Pulmonary artery endothelial cell (primary cell): ENCODE measurements around the gene NHS. TPM values are rescaled to one million over a fixed set of nuclear protein-coding genes. Genes with fewer than 3 reads are reported as not detected.
"Not testable (repeated sequence)": the region's sequence is repeated elsewhere in the genome, so short reads cannot be mapped to it uniquely, and the experiment has no call there.

Experiments
- DNase-seq: peaks from one replicate; pipeline ENCODE4 v3.0.0-alpha.2; 2011; ENCODE audit warnings: low read depth, low spot score
- total RNA-seq: library from RNA; depleted of rRNA; stranded (reverse); fragments of >200 nt; gene quantifications from 2 replicates; pipeline ENCODE4 v1.2.3, GENCODE V29; 2014

The NHS gene
- total RNA-seq, 1 donor from 2014 or later, result 0.07 TPM

DNA sequence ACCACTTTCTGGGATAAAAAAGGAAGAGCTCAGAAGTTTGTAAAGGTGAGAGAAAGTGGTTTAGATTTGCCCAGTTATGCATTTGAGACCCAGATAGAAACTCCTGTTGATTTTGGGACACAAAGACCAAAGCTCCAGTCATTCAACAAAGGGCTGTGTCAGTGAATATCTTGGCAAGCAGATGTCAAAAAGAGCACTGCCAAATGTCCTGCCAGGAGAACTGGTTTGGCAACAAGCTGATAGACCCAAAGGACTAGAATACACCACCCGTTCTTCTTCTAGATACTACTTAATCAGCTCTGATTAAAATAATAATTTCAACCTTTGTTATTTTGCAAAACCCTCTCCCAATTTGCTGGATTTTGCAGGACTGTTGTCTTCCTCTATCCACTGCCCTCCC, 121.4 kb downstream of the NHS start:
- no peak for DNase-seq

DNA sequence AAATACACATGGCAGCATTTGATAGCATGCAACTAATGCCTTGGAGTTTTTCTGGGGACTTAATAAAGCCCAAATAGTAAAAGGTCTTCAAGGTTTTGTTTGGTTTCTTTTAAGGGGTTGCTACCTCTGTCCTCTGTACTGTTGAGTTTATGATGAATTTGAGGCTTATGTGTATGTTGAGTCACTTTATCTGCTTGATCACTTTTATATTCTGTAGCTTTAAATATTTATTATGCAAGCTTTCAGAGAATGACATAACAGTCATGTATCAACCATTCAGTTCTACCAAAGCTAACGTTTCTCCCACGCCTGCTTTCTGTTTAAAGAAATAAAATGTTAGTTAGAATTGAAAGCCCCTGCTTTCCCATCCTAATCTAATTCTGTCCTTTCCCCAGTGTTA, 122.2 kb downstream of the NHS start:
- no peak for DNase-seq

DNA sequence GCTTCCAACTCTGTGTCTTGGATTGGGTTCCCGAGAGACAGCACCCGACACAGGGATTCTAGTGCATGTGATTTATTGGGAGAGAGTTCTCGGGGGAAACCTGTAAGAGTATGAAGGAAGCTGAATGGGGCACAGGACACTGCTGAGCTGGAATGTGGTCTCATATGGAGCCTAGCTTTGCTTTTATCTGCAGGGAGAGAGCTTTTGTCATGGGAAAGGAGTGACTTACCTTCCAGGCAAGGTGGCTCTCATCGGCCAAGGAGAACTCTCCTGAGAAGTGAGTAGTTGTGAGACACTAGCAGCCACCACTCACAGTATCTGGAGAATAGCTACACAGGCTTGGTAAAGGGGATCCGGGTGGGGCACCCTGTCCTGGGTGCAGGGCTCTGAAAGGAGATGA, 124.5 kb downstream of the NHS start:
- no peak for DNase-seq

DNA sequence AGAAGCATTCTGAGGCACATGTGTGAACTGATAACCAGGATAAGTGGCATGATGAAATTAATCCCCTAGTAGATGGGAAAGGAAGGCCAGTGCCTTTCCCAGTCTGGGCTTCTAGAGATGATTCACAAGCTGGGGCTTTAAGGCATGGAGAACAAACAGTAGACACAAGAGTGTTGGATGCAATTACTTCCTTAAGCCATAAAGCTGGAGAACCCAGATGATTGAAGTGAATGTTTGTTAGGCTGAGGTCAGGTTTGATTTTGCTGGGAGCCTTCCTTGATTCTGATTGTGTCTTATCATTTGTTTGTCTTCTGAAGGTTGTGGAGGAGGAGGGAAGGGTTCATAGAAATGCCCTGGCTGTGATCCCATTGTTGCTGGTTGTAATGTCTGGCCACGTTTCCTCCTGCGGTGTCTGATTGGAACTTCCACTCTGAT, 125.2 kb downstream of the NHS start:
- DNase-seq, result no peak

DNA sequence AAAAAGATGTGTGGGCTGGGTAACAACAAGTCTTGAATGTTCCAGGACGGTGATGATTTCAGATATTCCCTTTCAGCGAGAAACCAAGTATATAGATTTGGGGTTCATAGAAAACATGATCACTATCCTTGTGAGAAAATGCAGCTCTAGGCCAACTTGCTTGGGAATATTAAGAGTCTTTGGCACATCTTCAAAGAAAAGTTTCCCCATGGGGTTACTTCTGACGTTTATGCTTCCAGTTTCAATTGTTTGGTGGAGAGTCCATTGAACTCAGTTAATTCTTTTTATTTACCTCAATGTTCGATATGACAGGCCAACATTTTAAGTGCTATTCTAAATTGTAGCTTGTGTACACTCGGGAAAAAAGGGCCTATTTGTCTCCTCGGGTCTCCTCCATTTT, 126.7 kb downstream of the NHS start:
- DNase-seq, result no peak

DNA sequence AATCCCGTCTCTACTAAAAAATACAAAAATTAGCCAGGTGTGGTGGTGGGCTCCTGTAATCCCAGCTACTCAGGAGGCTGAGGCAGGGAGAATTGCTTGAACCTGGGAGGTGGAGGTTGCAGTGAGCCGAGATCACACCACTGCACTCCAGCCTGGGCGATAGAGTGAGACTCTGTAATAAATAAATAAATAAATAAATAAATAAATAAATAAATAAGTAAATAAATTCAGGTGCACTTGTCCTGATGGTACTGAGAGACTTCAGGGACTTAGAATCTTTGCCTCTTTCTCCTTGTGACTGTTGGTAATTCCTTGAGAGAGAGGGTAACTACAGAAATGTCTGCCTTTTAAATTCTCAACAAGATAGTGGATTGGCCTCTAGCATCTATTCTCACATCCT, 131.4 kb downstream of the NHS start:
- DNase-seq, result not testable (repeated sequence)

DNA sequence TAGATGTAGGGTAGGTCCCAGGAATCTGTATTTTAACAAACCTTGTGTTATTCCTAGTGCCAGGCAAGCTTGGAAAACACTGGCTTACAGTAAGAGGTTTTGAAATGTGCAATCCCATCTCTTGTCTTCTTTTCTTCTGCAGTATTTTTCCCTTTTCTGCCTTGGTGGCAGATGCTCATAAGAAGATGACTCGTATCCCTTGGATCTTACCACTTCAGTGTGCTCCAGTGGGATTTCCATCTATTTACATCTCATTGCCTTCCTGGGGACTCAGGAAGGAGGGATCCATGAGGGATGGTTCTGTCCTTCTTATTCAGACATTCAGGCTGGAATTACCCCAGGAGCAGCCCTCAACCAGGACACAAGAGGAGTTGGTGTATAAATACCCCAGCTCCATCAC, 136.6 kb downstream of the NHS start:
- DNase-seq, result no peak

DNA sequence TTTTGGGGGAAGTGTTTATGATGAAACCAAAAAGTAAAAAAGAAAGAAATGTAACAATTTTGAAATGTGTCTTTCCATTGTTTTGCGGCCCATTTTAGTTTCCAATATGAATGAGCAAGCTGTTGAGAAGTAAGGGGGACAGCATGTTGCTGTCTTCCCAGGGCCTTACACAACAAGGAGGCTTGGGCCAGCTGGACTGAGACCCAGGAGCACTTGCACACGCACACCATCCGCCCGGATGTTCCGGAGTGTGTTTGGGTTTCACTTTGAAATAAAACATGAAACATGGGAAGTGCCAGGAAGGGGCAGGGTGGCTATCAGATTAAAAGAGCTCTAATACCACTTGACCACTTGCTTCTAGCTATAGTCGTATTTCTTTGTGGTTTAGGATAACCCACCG, 144.4 kb downstream of the NHS start:
- DNase-seq, result no peak

DNA sequence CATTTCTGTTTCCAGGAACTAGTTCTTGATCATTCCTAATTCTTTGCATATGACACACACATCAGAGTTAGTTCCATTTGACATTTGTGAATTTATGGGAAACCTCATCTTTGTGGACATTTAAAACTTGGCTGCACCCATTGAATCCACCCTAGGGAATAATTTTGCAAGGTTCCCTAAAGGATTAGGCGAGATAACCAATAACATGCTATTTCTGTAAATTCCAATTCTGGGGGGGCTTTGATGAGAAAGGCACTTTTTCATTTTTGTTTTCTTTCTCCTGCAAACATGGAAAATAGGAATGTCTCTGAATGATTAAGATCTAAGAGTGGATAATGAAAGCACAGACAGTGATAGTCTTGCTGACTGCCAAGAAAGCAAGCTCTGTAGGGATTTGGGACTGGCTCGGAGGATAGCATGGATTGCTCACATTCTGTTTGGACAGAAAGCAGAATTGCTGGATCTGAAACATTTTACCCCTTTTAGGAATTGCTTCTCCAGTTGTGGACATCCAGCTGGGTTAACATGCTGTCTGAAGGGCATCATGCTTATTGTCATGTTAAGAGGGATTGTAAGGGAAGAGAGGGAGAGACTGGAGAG, 145.1 kb downstream of the NHS start:
- no peak for DNase-seq

DNA sequence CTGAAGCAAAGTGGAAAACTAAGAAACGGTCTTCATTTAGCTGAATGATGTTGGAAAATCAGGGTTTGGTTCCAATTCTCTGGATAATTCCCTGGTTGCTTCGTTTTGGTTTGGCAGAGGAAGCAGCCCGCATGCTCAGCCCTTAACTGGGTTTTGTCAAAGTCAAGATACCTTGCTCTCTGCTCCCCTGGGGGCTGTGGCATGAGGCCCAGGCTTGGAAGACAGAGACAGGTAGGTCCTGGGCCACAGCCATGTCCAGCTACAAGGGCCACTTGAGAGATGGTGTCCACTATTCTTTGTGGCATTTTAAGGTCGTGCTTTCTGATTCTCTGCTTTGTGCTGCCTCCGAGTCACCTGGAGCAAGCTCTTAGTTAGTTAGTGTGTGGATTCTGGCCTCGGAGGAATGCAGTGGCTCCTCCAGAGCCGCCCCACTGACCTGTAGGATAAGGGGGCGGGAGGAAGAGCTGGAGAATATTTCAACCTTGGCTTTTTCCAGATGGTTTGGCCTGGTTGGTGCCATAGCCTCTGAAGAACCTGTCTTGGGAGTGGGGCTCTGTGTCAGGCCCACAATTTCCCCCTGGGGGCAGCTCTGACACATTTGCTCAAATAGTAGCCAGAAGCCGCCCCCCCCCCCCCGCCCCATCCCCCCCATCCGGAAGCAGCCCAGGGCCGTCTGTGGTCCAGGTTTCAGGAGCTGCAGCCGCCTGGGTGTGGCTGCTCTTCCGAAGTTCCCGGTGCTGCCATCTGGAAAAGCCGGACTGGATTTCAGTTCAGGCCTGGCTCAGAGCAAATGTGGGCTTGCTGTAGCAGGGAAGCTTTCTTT, 147.1 kb downstream of the NHS start:
- no peak for DNase-seq

DNA sequence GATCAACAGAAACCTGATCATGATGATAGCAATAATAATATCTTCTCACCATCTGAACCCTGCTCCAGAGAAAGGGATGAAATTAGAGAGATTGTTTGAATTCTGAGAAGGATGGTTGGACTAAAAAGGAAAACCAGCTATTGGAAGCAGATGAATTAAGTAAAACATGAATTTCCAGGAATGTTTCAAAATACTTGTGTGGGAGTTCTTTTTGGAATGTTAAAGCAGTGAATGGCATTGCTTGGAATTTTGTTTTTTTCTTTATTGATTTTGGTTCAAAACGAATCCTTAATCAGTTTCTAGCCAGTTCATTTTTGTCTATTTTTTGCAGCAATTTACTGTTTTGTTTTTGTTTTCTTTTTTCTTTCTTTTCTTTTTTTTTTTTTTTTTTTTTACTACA, 150.3 kb downstream of the NHS start:
- no peak for DNase-seq

DNA sequence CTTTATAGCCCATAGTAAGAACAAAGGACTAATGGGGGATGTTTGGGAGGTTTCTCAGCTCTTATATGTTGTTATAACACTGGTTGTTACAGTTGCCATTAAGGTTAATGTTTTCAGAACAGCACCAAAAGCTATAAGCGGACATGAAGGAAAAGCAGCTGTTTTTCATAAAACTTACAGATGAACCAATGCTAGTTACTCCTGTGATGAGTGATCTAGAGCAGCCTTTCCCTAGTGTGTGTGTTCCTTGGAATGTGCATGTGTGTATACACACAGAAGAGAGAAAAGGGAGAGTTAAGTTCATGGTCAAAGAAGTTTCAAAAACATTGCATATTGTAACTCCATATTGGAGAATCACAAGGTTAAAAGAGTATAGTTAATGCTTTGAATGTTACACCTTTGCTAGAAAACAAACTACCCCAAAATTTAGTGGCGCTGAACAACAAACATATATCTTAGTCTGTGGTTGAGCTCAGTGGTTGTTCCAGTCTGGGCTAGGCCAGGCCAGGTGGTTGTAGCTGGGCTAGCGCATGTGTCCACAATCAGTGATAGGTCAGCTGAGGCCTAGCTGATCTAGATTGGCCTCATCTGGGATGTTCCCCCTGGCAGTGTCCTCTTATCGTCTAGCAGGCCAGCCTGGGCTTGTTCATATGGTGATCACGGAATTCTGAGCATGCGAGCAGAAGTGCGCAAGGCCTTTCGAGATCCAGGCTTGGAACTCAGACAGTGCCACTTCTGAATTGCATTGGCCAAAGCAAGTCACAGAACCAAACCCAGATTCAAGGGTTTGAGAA, 151.0 kb downstream of the NHS start:
- no peak for DNase-seq

DNA sequence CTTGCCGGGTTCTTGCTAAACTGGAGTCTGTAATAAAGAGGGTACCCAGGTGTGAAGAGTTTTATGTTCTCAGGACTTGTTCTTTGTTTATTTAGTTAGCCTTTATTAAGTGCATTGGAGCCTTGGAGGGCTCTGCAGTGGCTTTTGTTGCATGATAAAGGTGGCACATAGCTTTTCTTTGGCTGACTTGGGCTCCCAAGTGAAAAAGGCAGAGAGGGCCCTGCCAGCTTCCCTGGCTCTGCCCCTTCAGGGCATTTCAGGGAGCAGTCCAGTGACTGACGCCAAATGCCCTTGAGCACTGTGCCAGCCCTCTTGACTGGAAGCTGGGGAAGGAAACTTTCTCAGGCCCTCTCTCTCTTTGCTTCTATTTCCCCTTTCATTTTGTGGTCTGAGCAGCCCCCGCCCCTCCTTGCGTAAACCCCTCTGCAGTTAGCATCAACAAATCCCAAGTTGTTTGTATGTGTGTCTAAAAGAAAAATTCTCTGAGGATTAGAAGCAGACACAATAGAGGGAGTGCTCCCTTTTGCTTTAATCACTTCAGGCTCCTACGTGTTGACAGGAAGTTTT, 152.2 kb downstream of the NHS start:
- DNase-seq, result no peak

DNA sequence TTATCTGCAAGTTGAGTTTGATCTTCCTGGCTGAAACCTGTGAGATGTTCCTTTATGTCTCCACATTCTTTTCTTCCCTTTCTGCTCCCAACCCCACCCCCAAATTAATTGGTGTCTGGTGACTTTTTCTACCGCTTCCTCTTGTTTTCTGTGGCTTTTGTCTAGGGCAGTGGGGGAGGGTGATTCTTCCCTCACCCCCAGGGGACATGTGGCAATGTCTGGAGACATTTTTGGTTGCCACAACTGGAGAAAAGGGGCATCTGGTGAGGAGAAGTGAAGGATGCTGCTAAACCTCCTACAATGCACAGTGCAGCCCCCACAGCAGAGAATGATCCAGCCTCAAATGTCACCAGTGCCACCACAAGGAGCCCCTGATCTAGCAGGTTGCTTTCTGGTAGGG, 152.9 kb downstream of the NHS start:
- no peak for DNase-seq

DNA sequence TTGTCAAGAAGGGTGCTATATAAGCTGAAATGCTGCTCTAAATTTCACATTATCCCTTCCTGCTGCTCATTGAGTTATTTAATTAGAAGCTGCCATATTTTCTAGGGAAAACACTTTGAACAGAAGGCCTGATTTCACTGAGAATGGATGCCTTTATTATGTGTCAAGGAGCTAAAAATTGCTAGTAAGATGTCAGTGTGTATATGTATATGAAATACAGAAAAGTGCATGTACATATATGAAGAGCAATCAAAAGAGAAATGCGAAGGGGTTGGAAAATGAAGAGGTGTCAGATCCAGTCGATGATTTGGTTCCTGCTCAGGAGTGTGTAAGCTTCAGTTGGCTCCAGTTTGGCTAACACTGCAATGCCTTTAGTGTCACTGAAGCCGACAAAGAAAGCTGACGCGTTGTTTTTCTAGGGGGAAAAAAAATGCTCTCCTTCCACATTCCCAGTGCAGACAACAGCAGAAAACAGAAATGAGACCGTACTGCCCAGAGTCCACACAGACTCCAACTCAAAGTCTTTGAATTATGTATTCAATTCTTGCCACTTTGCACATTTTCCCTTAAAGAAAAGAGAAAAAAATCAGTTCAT, 154.2 kb downstream of the NHS start:
- no peak for DNase-seq

DNA sequence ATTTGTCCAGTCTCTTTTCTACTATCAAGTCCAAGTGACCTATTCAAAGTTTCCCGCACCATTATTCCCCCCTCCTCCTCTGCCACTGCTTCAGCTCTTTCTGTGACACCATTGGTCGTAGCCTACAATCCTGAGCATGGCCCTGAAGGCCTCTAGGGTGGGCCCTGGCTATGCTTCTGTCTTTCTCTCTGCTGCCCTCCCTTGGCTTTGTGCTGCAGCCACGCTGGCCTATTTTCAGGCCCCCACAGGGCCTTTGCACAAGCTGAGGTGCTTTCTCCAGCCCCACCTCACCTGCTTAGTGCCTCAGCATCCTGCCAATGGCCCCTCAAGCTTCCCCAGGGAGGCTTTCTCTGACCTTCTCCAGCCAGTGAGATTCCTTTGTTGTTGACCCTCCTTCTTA, 156.5 kb downstream of the NHS start:
- no peak for DNase-seq

DNA sequence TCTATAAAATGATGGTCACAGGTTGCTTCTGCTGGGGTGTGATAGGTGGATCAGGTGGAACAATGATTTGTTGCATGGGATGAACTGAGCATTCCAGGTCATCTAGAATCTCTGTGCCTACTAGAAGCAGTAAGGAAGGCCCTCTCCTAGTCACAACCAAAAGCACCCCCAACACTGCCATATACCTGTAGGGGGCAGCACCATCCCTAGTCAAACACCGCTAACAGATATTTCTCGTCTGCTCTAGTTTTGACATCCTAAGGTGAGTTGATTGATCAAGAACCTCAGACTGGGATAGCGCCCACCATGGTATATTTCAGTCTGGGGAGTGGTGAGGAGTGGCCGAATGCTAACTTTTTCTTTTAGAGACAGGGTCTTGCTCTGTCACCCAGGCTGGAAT, 160.2 kb downstream of the NHS start:
- no peak for DNase-seq

DNA sequence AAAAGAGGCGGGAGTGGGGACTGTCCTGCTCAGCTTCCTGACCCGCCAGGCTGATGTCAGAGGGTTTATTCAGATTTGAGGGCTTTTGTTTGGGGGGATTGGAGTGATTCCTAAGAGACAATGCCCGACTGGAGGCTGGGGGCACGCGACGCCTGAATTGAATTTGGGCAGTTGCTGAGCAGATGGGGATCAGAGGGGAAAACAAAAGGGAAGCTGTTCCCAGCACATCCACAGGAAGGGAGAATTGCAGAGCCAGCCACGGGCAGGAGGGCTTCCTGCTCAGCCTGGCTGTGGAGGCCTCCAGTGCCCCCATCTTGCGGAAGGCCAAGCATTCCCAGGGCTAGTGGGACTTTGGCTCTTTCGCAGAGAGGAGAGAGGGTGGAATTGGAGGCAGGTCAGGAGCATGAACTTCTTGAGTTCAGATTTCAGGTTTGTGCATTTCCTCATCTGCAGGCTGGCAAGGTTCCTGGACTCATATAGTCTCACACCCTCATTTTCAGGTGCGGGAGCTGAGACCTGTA, 162.8 kb downstream of the NHS start:
- DNase-seq, result no peak

DNA sequence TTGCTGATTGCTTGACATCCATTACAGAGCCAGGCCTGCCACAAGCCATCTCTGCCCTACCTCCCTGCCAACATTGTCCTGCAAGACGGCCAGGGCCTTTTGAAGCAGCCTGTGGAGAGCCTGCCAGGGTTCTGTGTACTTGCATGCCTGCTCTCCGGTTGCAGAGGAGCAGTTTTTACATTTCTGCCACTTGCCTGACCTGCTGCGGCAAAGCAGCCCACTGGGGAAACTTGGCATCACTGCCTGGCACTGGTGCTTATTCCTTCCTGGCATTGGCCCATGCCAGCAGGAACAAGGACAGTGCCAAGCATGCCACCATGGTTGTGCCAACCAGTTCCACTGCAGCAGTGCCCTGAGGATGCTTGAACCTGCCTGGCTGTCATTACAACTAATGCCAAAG, 167.1 kb downstream of the NHS start:
- DNase-seq, result no peak

DNA sequence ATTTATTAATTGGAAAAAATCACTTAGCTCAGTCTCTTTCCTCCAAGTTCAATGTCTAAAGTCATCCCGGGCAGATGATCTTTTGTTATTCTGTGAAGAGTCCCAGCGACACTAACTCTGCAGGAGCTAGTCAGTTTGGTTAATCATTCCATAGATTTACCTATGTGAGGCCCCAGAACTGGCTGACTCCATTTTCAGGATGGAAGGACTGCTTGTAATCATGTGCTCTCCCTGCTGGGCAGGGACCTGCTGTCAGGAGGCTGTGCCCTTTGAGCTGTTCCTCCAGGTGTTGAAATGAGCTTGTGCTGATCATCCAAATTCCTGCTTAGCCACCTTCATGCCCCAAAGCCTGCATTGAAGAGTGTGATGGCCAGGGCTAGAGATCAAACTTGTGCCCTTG, 169.8 kb downstream of the NHS start:
- DNase-seq, result no peak

DNA sequence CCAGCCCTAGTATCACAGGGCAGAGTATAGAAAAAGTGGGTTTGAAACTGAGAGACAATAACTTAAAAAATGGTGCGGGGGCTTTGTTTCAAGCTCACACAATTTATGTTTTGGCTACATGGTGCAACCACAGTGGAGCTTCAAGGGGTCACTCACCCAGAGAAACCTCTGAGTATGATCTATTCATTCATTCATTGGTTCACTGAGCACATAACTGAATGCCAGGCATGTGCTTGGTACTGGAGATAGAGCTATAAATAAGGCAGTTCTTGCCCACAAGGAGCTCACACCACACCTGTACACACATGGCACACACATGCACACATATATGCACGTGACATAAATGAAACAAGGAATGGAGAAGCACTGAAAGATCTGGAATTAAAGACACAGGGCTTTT, 171.4 kb downstream of the NHS start:
- DNase-seq, result no peak

DNA sequence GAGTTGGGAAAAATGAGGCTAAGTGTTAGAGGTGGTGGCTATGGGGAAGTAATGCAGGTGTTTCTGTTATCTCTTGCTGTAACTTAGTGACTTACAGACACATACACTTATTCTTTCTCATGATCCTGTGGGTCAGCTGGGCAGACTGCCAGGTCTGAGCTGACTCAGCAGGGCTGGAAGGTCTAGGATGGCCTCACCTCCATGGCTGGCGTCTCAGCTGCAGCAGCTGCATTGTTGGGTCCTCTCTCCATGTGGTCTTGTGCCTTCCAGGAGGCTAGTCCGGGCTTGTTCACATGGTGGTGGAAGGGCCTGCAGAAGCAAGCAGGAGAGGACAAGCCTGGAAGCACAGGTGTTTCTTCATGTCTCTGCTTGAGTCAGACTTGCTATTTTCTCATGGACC, 172.7 kb downstream of the NHS start:
- peak; percentile 54 for DNase-seq
